ENCODE data around the gene NLRC5. TPM values are rescaled to one million over a fixed set of nuclear protein-coding genes. Genes with fewer than 3 reads are reported as not detected.

Gene NLRC5
- total RNA-seq, 1 donor from 2014 or later = 4.5 TPM

DNA sequence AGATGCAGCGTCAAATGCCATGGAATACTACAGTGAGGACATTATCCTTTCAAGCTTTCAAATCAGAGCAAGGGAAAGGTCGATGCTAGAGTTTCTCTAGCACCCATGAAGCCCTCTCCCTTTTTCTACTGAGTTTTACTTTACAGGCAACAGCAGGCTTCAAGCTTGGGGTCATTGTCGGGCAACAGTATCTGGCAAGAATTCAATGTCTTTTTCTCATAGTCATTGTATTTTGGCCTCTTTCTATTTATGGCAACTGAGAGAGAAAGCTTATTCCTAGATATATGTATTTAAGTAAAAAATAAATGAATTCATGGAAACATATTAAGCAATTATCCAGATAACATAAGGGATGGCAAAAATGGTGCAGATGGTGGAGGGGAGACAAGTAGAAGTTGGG, 28.0 kb upstream of the NLRC5 start:
- no peak for DNase-seq (ENCODE audit: low read depth)
- no peak overlapping the region for H3K4me3 ChIP-seq (ENCODE audit: low read depth, low read length)
- TF ChIP-seq, protein P1, sequence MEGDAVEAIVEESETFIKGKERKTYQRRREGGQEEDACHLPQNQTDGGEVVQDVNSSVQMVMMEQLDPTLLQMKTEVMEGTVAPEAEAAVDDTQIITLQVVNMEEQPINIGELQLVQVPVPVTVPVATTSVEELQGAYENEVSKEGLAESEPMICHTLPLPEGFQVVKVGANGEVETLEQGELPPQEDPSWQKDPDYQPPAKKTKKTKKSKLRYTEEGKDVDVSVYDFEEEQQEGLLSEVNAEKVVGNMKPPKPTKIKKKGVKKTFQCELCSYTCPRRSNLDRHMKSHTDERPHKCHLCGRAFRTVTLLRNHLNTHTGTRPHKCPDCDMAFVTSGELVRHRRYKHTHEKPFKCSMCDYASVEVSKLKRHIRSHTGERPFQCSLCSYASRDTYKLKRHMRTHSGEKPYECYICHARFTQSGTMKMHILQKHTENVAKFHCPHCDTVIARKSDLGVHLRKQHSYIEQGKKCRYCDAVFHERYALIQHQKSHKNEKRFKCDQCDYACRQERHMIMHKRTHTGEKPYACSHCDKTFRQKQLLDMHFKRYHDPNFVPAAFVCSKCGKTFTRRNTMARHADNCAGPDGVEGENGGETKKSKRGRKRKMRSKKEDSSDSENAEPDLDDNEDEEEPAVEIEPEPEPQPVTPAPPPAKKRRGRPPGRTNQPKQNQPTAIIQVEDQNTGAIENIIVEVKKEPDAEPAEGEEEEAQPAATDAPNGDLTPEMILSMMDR (conservative IDR thresholded peaks at IDR 0.05; ENCODE audit: low read depth, low read length) = no peak

GRCh38 chr16:56961851-56962281, 27.5 kb upstream of the NLRC5 start, which contains the start of gene CETP:
TSS of gene CETP (plus strand) at chr16:56961950. CDS start at chr16:56961980, 30 bp downstream.
- no peak for DNase-seq (ENCODE audit: low read depth)
- no peak within 1 kb of the TSS for H3K4me3 ChIP-seq (ENCODE audit: low read depth, low read length)
- TF ChIP-seq, protein P1 (conservative IDR thresholded peaks at IDR 0.05; ENCODE audit: low read depth, low read length) = no peak

DNA sequence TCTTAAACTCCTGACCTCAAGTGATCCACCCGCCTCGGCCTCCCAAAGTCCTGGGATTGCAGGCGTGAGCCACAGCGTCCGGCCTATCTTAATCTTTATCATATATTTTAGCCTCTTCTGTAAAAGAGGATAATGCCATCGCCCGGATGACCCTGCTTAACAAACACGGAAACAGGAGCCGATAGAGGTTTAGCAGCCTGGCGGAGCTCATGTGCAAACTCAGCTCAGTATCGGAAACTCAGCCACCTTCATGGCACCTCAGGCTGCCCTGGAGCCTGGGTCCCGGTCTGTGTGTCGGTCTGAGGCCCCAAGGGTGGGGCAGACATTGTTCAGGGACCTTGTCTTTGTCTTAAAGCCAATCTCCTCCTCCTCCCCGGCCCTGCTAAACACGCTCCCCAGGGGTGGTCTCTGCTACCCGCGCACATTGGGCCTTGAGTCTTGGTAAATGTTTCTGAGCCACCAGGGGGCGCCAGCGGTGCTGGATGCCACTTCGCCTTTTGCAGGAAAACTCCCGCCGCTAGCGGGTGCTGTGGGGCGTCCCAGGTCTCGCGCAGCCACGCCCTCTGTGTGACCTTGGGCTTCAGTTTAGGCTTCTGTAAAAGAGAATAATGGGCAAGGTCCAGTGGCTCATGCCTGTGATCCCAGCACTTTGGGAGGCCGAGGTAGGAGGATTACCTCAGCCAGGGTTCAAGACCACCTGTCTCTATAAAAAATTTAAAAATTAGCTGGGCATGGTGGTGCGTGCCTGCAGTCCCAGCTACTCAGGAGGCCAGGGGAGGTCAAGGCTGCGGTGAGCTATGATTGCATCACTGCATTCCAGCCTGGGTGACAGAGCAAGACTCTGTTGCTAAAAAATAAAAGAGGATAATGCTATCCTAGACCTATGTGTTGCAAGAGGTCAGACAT, 24.9 kb upstream of the NLRC5 start:
- no peak overlapping the region for H3K4me3 ChIP-seq (ENCODE audit: low read depth, low read length)
- TF ChIP-seq, protein P1 (conservative IDR thresholded peaks at IDR 0.05; ENCODE audit: low read depth, low read length) = peak; percentile 96
- peak; percentile 74 for DNase-seq (ENCODE audit: low read depth)

DNA sequence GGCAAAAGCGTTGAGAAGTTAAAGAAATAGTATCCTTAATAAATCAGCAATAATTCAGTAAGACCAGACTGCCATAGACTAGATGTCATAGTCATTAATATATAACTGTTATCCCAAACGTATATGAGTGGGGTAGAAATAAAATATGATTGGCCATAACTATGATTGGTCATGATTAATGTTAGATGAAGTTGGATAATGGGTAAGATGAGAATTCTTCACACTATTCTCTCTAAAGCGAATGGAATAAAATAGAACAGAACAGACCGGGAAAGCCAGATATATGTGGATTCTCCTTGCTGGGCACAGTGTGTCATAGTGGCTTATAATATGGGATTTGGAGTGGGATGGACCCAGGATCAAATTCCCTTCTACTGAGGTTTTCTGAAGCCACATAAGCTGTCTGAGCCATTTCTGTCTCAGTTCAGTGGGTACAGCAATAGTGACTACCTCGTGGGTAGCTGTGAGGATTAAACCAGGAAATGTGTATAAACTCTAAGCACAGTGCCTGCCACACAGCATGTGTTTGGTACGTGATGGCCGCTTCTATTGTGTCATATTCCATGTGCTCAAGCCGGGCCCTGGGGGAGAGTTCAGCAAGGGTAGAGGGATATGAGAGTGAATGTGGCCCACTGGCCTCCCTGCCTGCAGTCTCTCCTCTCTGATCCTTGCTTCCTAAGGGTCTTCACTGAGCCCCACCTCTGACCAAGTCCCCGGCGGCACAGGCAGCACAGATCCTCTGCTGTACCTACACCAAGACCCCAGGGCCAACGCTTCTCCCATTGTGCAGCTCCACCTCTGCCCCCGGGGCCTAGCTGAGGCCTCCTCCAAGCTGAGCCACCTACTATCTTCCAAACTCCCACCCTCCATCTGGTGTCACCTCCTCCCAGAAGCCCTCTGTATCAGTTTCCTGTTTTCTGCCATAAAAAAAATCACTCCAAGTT, 23.9 kb upstream of the NLRC5 start:
- H3K4me3 ChIP-seq (ENCODE audit: low read depth, low read length) = no peak overlapping the region
- peak; percentile 63 for DNase-seq (ENCODE audit: low read depth)
- TF ChIP-seq, protein P1 (conservative IDR thresholded peaks at IDR 0.05; ENCODE audit: low read depth, low read length) = no peak

DNA sequence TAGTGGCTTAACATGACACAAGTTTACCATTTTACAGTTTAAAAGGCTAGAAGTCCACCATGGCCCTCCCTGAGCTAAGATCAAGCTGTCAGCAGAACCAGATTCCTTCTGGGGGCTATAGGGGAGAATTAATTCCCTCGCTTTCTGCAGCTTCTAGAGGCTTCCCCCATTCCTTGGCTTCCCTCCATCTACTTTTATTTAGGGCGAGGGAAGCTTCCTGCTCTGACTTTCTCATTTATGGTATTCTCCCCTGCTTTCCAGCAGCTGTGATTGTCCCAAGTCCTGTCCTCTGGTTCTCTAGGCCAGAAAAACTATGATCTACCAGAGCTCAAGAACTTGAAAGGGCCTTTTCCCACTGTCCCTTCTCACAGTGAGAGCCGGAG, 23.3 kb upstream of the NLRC5 start:
- DNase-seq (ENCODE audit: low read depth) = no peak
- TF ChIP-seq, protein P1 (conservative IDR thresholded peaks at IDR 0.05; ENCODE audit: low read depth, low read length) = no peak

DNA sequence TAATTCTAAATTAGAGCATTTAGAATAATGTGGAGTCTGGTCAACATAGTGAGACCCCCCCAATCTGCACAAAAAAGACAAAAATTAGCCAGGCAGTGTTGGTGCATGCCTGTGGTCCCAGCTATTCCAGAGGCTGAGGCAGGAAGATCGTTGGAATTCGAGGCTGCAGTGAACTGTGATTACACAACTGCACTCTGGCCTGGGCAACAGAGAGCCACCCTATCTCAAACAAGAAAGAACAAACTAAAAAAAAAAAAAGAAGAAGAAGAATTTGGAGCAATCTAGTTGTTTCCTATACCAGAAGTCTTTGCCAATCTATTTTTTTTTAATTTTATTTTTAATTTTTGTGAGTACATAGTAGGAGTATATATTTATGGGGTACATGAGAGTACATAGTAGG, 21.6 kb upstream of the NLRC5 start:
- DNase-seq (ENCODE audit: low read depth) = no peak

More for the DNA sequence above, 23.3 kb upstream of the NLRC5 start:
- H3K4me3 ChIP-seq (ENCODE audit: low read depth, low read length) = no peak overlapping the region

More for the DNA sequence above, 21.6 kb upstream of the NLRC5 start:
- no peak overlapping the region for H3K4me3 ChIP-seq (ENCODE audit: low read depth, low read length)
- TF ChIP-seq, protein P1 (conservative IDR thresholded peaks at IDR 0.05; ENCODE audit: low read depth, low read length) = no peak
